Chondrocyte (in vitro differentiated cells): Measurements from ENCODE around the gene TPO. TPM values are rescaled to one million over a fixed set of nuclear protein-coding genes. Genes with fewer than 3 reads are reported as not detected.
A peak's percentile ranks its signal among the peaks of the same experiment; 100 is the strongest.

ENCODE experiments used
- DNase-seq: peaks from one replicate; pipeline ENCODE4 v3.0.0; 2021; ENCODE audit warnings: mixed read lengths, low spot score
- H3K27ac Mint-ChIP-seq: one replicate; pipeline ENCODE4 v1.8.0; 2021; ENCODE audit warnings: mild to moderate bottlenecking, moderate library complexity, mixed read lengths; ENCODE audit not compliant: unreplicated experiment
- H3K27me3 Mint-ChIP-seq: 2 replicates; pipeline ENCODE4 v1.8.0; 2021; ENCODE audit warnings: low read depth, mixed read lengths
- H3K36me3 Mint-ChIP-seq: 2 replicates; pipeline ENCODE4 v1.8.0; 2021; ENCODE audit warnings: low read depth, mixed read lengths
- H3K4me1 Mint-ChIP-seq: 2 replicates; pipeline ENCODE4 v1.8.0; 2021; ENCODE audit warnings: low read depth, mild to moderate bottlenecking, mixed read lengths
- H3K4me3 Mint-ChIP-seq: one replicate; pipeline ENCODE4 v1.8.0; 2021; ENCODE audit warnings: mild to moderate bottlenecking, moderate library complexity, mixed read lengths; ENCODE audit not compliant: unreplicated experiment
- H3K9me3 Mint-ChIP-seq: 2 replicates; pipeline ENCODE4 v1.8.0; 2021; ENCODE audit warnings: low read depth, mixed read lengths
- total RNA-seq: library from RNA; stranded (reverse); gene quantifications from 3 replicates; pipeline ENCODE4 v1.2.1, GENCODE V29; 2021
- TF ChIP-seq, protein P1 (sequence below): fragments of 200-600 bp; sonication (generic); IDR thresholded peaks from 2 replicates; pipeline ENCODE4 v1.5.0; 2021; ENCODE audit warnings: antibody characterized with exemption, mild to moderate bottlenecking, moderate library complexity

TPO gene
- total RNA-seq, 1 donor from 2014 or later, result not detected

DNA sequence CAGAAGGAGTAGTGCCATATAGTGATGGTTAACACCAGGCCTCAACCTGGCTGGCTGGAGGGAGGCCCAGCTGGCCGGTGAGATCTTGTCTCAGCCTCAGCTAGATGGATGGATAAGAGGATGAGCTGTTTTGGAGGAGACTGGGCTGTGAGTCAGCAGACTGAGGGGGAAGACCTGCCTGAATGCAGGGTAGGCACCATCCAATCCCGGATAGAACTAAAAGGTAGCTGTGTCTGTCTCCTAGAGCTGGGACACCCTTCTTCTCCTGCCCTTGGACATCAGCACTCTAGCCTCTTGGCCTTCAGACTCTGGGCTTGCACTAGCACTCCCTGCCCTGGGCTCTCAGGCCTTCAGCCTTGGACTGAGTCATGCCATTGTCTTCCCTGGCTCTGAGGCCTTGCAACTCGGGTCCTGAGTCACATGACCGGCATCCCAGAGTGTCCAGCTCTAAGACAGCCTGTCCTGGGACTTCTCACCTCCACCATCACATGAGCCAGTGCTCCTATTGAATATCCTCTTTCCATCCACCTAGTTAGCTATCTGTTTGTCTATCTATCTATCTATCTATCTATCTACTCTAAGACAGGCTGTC is 131.3 kb downstream of the TPO start:
- DNase-seq, result no peak
- Mint-ChIP-seq H3K4me3 (no peak overlapping the region), H3K27ac (no peak overlapping the region), H3K4me1 (peaks cover 2% of the 10 kb centered on the region), H3K27me3 (peaks cover 5% of the 10 kb centered on the region), H3K9me3 (no peaks in the 10 kb centered on the region), H3K36me3 (no peaks in the 10 kb centered on the region)
- TF ChIP-seq, protein P1, sequence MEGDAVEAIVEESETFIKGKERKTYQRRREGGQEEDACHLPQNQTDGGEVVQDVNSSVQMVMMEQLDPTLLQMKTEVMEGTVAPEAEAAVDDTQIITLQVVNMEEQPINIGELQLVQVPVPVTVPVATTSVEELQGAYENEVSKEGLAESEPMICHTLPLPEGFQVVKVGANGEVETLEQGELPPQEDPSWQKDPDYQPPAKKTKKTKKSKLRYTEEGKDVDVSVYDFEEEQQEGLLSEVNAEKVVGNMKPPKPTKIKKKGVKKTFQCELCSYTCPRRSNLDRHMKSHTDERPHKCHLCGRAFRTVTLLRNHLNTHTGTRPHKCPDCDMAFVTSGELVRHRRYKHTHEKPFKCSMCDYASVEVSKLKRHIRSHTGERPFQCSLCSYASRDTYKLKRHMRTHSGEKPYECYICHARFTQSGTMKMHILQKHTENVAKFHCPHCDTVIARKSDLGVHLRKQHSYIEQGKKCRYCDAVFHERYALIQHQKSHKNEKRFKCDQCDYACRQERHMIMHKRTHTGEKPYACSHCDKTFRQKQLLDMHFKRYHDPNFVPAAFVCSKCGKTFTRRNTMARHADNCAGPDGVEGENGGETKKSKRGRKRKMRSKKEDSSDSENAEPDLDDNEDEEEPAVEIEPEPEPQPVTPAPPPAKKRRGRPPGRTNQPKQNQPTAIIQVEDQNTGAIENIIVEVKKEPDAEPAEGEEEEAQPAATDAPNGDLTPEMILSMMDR, result no peak

DNA sequence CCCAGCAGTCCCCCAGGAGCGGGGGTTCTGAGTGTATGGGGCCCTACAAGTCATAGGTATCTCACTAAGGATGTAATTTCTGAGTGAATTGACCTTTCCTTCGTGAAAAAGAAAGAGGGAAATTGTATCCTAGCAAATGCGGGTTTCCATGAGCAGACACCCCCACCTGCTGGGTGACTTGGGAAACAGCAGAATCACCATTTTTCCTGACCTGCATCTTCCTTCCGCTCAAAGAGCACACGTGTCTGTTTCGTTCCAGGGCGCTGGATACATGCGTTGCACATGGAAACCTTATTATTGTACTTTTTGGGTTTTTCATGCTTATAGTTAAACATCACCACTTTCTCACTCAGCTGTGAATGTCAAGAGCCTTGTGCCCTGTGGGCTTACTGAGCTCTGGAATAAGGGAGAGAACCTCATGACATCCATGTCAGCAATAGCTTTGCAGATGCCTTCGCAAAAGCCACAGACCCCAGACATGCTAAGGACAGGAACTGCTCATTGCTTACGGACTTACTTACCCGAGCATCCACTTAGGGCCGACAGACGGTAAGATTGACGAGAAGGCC is 132.8 kb downstream of the TPO start:
- Mint-ChIP-seq H3K36me3 (no peaks in the 10 kb centered on the region), H3K4me3 (no peak overlapping the region), H3K27ac (no peak overlapping the region), H3K9me3 (no peaks in the 10 kb centered on the region), H3K27me3 (peaks cover 5% of the 10 kb centered on the region), H3K4me1 (peaks cover 2% of the 10 kb centered on the region)
- TF ChIP-seq, protein P1, result peak; percentile 97
- no peak for DNase-seq

DNA sequence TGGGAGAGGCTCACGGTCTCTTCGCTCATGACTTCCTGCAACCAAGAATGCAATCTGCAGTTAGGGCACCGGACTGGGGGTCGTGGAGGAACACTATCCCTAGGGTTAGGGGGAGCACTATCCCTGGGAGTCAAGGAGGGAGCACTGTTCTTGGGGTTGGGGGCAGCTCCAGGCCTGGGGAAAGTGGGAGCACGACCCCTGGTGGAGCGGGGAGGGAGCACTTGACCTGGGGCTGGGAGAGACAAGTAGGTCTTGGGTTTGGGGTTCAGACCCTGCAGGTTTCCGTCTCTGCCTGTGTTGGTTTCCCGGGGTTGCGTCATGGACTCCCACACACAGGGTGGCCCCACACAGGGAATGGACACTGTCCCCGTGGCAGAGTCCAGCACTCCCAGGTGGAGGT is 133.6 kb downstream of the TPO start:
- DNase-seq, result peak; percentile 64
- Mint-ChIP-seq H3K4me3 (no peak overlapping the region), H3K9me3 (no peaks in the 10 kb centered on the region), H3K27ac (no peak overlapping the region), H3K4me1 (peaks cover 2% of the 10 kb centered on the region), H3K36me3 (no peaks in the 10 kb centered on the region), H3K27me3 (peaks cover 5% of the 10 kb centered on the region)
- TF ChIP-seq, protein P1, result no peak

DNA sequence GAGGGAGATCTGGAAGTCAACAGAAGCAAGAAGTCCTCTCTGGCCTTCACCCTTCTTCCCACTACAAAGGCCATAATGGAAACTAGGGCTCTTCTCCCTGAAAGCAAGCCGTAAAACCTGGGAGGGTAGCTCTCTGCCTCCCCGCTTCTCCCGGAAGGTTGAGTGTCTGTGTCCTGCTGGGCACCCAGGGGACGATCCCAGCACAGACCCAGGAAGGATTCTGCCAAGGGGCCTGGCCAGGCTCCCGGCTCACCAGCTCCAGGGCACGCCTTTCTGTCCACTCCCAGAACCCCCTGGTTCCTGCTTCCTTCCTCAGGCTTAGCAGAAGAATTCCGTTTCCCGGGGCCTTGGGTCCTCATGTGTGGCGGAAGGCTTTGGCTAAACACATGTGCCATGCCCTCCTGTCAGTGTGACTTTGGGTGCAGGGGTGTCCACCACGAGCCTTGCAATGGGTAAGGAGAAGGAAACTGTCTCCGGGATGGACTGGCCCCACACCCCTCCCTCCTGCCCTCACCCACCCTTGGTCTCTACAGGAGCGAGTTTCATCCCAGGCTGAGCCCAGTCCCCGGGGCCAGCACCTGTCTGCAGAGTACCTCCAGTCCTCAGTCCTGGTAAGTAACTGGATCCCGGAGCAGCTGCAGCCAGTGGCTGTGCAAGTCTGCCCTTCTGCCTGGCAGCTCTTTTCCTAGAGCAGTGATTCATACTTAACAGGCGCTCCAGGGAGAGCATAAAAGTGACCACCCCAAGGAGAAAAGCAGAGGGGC is 135.8 kb downstream of the TPO start:
- TF ChIP-seq, protein P1, result no peak
- peaks cover 2% of the 10 kb centered on the region for H3K27me3 Mint-ChIP-seq
- DNase-seq, result peak; percentile 61
- no peak overlapping the region for H3K27ac Mint-ChIP-seq
- no peaks in the 10 kb centered on the region for H3K9me3 Mint-ChIP-seq
- peaks cover 17% of the 10 kb centered on the region for H3K4me1 Mint-ChIP-seq
- H3K4me3 Mint-ChIP-seq, result no peak overlapping the region
- no peaks in the 10 kb centered on the region for H3K36me3 Mint-ChIP-seq

DNA sequence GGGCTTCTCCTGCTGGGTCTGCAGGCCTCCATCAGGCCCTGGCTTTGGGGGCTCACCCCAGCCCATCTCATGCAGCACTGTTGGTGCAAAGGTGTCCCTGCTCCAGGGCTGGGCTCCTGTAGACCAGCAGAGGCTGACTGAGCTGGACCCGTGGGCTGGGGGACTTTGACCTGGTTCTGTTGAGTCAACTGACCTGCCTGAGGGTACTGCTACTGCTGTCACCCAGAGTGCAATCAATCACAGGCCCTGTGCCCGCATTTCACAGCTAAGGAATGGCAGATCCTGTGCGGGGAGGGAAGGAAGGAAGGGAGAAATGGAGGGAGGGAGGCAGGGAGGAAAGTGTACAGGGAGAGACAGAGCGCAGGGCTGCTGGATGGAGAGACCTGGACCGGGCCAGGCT is 136.8 kb downstream of the TPO start:
- Mint-ChIP-seq H3K27me3 (peaks cover 2% of the 10 kb centered on the region), H3K4me3 (no peak overlapping the region), H3K9me3 (no peaks in the 10 kb centered on the region), H3K27ac (no peak overlapping the region), H3K36me3 (no peaks in the 10 kb centered on the region), H3K4me1 (peaks cover 21% of the 10 kb centered on the region)
- no peak for DNase-seq
- TF ChIP-seq, protein P1, result no peak
